GM18505 (cell line): ENCODE measurements around the gene SAMD8.

ENCODE experiments used
- ATAC-seq: cut with Tn5 transposase; IDR thresholded peaks from one replicate; pipeline ENCODE4 v1.9.1; 2021; ENCODE audit not compliant: unreplicated experiment
- POLR2A ChIP-seq: IDR thresholded peaks from 4 replicates; pipeline ENCODE4 v1.6.1; 2011; ENCODE audit warnings: borderline replicate concordance; ENCODE audit not compliant: insufficient read depth, insufficient read length; ENCODE audit errors: extremely low read depth

Gene SAMD8

DNA sequence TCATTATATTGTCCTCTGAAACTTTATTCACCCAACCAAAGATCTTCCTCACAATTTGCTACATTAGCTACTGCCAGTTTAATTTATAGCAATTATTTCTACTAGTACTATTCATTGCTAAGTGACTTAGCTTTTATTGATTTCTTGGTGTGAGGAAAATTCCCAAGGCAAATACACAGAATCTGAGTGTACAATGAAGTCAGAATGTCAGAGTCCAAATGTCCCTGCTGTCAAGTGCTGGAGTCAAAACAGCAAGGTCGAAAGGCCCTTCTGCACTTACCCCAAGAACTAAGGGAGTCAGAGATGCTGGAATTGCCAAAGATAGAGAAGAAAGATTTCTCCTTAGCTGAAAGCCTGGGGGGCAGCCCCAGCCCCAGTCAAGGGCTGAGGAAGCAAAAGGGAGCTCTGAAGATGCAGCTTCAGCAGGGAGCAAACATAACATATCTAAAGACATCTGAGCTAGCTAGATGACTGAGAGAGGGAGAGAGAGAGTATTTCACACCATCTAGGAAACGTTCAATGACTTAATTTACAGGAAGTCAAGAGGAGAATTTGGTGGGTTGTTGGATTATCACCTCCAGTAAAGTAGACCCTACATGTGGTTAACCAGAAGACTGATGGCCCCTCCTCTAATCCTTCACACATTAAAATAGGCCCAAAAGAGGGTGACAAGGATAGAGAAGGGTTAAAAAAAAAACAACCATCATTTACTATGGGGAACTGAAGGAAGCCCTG, 36.6 kb upstream of the SAMD8 start:
- no peak for ATAC-seq
- TF ChIP-seq POLR2A = no peak

DNA sequence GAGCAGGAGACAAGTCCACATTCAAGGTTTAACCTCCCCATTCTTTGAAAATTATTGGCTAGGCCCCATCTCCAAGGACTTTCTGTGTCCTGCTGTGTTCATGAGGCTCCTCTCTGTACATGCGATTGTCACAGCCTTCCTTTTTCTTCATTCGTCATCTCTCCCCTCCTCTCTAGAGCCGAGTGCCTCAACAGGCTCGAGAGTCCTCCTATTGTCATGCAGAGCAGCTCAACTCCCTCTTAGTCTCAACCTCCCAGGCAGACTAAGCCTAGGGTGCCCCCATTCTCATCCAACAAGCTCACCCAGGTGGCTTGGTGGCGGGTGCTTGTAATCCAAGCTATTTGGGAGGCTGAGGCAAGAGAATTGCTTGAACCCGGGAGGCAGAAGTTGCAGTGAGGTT, 35.1 kb upstream of the SAMD8 start:
- TF ChIP-seq POLR2A = no peak
- ATAC-seq = no peak

DNA sequence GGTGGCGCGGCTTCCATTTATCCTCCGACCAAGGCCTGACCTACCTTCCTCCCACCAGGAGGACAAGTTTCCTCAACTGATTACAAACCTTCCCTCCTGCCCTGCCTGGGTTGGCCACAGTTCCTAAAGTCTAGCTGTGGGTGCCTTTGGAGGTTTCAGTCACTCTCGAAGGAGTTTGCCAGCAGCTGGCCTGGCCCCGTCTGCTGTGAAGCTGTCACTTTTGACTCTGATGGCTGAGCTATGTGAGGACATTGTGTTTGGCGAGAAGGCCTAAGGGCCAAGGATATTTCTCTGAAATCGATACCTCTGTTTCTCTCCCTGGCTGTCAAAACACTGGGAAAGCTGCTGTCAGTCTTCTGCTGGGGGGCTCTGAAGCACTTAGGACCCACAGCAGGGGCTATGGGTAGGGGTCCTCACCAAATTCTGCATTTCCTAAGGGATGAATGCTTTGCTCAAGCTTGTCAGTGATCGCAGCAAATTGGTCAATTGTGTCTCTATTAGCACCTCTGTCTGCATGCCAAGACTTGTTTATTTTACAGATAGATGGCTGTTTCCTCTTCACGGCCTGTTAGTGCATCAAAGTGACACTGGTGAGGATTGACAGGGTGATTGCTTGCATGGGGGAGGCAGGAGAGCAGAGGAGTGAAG, 31.9 kb upstream of the SAMD8 start:
- ATAC-seq = no peak
- no peak for TF ChIP-seq POLR2A

DNA sequence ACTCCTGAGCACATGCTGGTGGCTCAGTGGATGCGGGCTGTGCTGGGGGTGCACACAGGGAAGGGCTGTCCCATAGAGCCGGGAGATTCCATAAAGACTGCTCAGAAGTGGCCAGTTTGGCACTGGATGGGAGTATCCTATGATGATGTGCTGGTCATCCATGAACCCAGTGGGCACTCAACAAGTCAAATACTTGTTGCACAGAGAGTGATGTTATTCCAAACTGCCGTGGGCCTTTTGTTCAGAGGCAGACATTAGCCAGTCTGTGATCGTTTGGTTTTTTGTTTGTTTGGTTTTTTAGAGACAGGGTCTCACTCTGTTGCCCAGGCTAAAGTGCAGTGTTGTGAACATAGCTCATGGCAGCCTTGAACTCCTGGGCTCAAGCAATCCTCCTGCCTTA, 30.9 kb upstream of the SAMD8 start:
- no peak for TF ChIP-seq POLR2A
- no peak for ATAC-seq

DNA sequence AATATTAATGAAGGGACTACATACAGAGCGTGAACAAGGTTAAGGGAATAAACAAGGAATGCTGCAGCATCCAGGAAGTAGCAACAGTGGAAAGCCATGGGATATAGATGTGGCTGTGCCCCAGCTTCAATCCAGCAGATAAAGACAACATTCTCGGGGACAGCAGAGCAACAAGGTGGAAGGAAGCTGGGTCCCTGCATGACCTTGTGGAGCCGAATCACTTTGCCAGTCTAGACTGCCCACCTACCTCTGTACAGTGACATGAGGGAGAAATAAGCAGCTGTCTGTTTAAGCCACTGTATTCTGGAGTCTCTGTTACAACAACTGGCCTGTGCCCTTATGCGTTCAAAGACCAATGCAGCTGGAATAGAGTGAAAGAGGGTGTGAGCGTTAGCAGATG, 30.1 kb upstream of the SAMD8 start:
- no peak for ATAC-seq
- no peak for TF ChIP-seq POLR2A

DNA sequence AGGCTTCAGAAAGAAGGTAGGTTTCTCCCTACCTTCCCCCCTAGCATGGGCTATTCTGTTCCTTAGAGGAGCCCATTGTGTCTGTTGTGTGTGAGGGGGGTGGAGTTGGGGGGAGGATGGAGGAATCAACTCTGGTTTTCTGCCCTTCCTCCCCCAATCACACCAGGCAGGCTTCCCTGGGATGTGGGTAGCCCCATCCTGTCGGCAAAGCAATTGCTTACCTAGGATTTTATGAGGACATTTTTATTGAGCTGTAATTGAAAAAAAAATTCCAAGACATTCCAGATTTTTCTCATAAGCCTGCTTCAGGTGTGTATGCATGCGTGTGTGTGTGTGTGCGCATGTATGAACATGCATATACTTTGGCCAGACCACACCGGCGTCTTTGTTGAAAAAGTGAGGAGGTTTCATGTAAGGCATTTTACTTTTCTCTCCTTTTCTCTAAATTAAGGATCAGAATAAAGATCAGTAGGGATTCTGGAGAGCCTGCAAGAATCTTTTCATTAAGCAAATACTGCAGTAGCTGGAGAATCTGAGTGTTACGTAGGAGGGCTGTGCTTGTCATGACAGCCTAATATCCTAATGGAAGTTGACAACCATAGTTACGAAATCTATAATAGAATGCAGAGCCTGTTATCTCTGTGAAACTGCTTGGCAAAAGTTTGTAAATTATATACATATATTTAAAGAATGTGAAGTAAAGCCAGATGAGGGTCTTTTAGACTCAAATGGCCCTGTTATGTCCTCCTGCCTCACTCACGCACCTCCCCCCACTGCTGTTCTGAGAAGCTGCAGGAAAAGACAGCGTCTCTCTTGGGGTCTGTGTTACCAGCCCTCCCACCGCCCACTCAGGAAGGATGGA, 27.3 kb upstream of the SAMD8 start:
- no peak for TF ChIP-seq POLR2A
- no peak for ATAC-seq

DNA sequence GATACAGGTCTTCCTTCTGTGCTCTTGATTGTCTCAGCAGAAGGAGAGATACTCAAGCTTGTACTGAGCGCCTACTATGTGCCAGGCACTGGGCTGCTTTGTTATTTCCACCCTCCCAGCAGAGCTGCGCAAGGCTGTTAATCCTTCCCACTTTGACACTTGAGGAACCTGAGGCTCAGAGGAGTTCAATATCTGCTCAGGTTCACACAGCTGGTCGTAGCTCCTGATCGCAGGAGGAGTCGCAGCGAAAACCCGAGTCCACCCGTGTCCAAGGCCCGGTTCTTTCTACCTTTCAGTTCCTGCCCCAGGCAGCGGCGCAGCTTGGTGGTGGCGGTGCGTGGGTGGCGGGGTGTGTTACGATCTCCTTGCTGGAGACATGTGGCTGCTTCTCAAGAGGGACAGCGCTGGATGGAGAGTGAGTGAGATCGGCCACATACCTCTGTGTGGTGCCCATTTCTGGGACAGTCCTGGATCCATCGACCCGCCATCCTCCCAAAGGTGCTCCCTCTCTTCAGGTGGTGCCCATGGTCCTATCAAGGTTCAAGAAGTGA, 26.5 kb upstream of the SAMD8 start:
- no peak for TF ChIP-seq POLR2A
- ATAC-seq = no peak

DNA sequence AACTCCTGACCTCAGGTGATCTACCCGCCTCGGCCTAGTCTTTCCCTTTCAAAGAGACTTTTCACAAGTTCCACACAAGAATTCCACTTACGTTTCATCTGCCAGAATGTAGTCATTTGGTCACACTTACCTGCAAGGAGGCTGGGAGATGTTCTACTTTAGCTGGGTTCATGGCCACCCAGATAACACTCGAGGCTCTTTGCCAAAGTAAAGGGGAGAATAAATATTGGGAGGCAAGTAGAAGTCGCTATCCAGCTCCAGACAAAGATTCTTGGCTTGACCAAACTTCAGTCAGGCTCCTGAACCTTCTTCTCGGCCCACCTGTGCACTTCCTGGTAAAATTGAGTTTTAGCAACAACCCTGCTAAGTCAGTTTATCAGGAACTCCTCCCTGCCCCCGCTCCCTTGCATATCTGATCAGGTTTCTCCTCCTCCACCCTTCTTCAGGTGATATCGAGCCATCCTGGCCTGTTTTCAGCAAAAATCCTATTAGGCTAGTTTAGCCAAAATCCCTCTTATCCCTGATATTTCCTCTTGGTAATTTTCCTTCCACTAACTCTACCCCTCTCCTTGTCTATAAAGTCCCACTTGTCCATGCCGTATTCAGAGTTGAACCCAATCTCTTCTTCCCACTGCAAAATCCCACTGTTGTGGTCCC, 25.1 kb upstream of the SAMD8 start:
- no peak for ATAC-seq
- no peak for TF ChIP-seq POLR2A

DNA sequence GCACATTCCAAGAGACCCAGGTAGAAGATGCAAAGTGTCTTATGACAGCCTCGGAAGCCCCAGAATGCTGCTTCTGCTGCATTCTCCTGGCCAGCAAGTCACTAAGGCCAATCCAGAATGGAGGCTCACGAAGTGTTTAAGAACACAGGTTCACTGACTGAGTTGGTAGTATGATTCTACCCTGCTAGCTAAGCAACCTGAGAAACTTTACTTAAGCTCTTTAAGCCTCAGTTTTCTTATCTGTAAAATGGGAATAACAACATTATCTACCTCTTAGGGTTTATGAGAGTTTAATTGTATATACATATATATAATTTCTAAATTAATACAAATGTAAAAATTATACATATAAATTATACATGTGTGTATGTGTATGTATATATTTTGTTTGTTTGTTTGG, 22.8 kb upstream of the SAMD8 start:
- TF ChIP-seq POLR2A = no peak
- no peak for ATAC-seq

DNA sequence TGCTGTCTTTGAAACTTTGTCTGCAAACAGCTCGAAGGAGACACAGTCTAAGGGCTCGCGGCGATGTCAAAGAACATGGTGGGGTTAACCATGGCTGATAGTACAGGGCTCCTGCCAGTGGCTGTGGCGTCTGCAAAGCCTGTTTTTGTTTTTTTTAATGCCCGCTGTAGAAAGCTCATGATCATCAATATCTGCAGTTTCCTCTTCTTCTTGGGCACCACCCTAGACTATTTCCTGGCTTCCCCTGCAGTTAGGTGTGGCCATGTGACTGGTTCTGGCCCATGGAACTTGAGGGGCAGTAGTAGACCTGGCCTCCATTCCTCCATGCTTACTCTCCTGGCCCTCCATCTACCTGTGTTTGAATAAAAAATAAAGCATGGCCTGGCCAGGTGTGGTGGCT, 21.8 kb upstream of the SAMD8 start:
- no peak for ATAC-seq
- no peak for TF ChIP-seq POLR2A

DNA sequence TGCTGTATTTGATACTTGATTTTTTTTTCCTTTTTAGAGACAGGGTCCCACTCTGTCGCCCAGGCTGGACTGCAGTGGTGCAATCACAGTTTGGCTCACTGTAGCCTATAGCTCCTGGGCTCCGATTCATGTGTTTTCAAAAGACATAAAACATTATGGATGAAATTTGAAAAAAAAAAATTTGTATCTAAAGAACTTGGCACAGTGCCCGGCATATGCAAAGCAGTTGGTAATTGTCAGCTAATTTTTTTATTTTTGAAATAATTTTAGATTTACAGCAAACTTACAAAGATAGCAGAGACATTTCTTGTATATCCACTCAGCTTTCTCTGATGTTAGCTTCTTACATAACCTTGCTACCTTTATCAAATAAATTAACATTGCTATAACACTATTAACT, 20.3 kb upstream of the SAMD8 start:
- no peak for ATAC-seq
- TF ChIP-seq POLR2A = no peak

DNA sequence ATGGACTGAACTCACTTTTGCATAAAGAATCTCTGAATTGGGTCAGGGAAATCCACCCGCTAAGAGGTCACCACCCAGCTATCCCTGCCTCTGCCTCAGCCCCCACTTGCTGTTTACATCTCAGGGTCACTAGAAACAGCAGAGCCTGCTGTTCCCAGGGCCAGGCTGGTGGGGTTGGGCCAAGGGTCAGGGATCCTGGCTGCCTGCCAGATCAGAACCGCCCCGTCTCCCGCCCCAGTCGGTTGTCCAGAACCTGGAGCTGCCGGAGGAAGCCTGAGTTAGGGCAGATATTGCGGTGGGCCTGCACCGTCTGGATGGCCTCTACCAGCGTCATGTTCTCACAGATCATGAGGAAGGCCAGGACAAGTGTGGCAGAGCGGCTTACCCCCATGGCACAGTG, 17.0 kb upstream of the SAMD8 start:
- no peak for TF ChIP-seq POLR2A
- ATAC-seq = no peak

DNA sequence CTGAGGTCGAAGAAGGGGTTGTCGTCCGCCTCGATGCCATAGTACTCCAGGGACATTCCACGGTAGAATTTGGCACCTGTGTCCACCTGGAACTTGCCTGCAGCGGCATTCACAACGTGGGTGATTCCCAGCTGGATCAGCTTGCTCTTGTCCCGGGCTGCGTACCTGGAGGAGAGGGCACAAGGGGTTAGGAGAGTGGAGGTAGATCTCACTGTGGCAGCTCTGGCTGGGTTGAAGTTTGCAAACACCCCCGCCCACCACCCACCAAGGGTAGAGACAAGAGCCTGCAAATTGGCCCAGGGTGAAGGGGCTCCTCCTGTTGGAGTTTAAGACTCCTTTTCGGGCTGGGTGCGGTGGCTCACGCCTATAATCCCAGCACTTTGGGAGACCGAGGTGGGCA, 15.8 kb upstream of the SAMD8 start:
- no peak for TF ChIP-seq POLR2A
- ATAC-seq = no peak
